Measurements from ENCODE around the gene SLAMF6.
"Not testable (repeated sequence)": the region's sequence is repeated elsewhere in the genome, so short reads cannot be mapped to it uniquely, and the experiment has no call there.

The SLAMF6 gene

GRCh38 chr1:160500321-160500990, 22.6 kb downstream of the SLAMF6 start:
- no peak for DNase-seq

GRCh38 chr1:160499631-160500030, 23.4 kb downstream of the SLAMF6 start:
- no peak for DNase-seq

- not testable (repeated sequence) for DNase-seq
These were observed 24.6 kb downstream of the SLAMF6 start for GRCh38 chr1:160498301-160499065.

- DNase-seq, result no peak
These were observed 26.7 kb downstream of the SLAMF6 start for GRCh38 chr1:160496334-160496733.

- no peak for DNase-seq
These were observed 28.4 kb downstream of the SLAMF6 start for GRCh38 chr1:160494620-160495019.

- no peak for DNase-seq
These were observed 30.4 kb downstream of the SLAMF6 start for GRCh38 chr1:160492617-160493016.

- no peak for DNase-seq
These were observed 31.1 kb downstream of the SLAMF6 start for GRCh38 chr1:160491981-160492380.

- DNase-seq, result no peak
These were observed 32.0 kb downstream of the SLAMF6 start for GRCh38 chr1:160491017-160491416.

GRCh38 chr1:160489513-160490261, 33.4 kb downstream of the SLAMF6 start:
- no peak for DNase-seq

GRCh38 chr1:160488347-160489058, 34.6 kb downstream of the SLAMF6 start:
- no peak for DNase-seq

GRCh38 chr1:160486453-160486852, 36.6 kb downstream of the SLAMF6 start:
- DNase-seq, result no peak

GRCh38 chr1:160483505-160484185, 39.4 kb downstream of the SLAMF6 start:
- DNase-seq, result no peak

GRCh38 chr1:160481979-160482596, 41.0 kb downstream of the SLAMF6 start:
- DNase-seq, result no peak

- not testable (repeated sequence) for DNase-seq
These were observed 42.3 kb downstream of the SLAMF6 start for GRCh38 chr1:160480781-160481180.

GRCh38 chr1:160479091-160479490, 44.0 kb downstream of the SLAMF6 start:
- not testable (repeated sequence) for DNase-seq

GRCh38 chr1:160474392-160475242, 48.4 kb downstream of the SLAMF6 start:
- no peak for DNase-seq

GRCh38 chr1:160472112-160472511, 50.9 kb downstream of the SLAMF6 start:
- DNase-seq, result no peak

GRCh38 chr1:160471253-160471652, 51.8 kb downstream of the SLAMF6 start:
- no peak for DNase-seq

- no peak for DNase-seq
These were observed 55.5 kb downstream of the SLAMF6 start for GRCh38 chr1:160467576-160467975.

GRCh38 chr1:160466961-160467360, 56.1 kb downstream of the SLAMF6 start:
- DNase-seq, result no peak

- no peak for DNase-seq
These were observed 57.9 kb downstream of the SLAMF6 start for GRCh38 chr1:160465123-160465522.

Measured in left hindlimb (tissue), 1 donor.